HepG2 (cell line): ENCODE data around the gene CCT5. TPM values are rescaled to one million over a fixed set of nuclear protein-coding genes. Genes with fewer than 3 reads are reported as not detected.

Source experiments
- ATAC-seq: fragments of 200-7000 bp; cut with Tn5 transposase; 3 replicates; pipeline ENCODE4 v1.9.1; 2020; ENCODE audit warnings: mild to moderate bottlenecking, moderate library complexity
- BruUV-seq: library from RNA; stranded (reverse); fragments of 400-500 nt; replicated peaks from 2 replicates; lab custom pipeline; 2021; lab: Mats Ljungman, UMichigan
- CTCF ChIA-PET: fragments of 300-600 bp; formaldehyde crosslinking; extraction: SDS; loops from one replicate; lab custom pipeline; 2021; ENCODE audit warnings: low total read pairs, inconsistent platforms, low intra/inter-chr PET ratio; lab: Yijun Ruan, JAX
- POLR2A ChIA-PET: fragments of 350-600 bp; sonication (Branson Sonifier 250); formaldehyde crosslinking; loops from one replicate; lab custom pipeline; 2020; ENCODE audit warnings: antibody characterized with exemption, inconsistent platforms; lab: Yijun Ruan, JAX
- DNase-seq: peaks from one replicate; pipeline ENCODE4 v3.0.0-alpha.2; 2015; ENCODE audit warnings: low spot score
- FAIRE-seq: peaks from 3 replicates; lab custom pipeline; 2011; peaks lifted over from hg19 to GRCh38; lab: Jason Lieb, UNC
- H2AFZ ChIP-seq: one replicate; pipeline ENCODE4 v1.6.1; 2011; ENCODE audit warnings: low read length, inconsistent platforms
- H3K27ac ChIP-seq: fragments of 300-600 bp; 3 replicates; pipeline ENCODE4 v1.8.0; 2011; ENCODE audit warnings: mixed run types, mild to moderate bottlenecking, mixed read lengths, low read length, inconsistent platforms; ENCODE audit not compliant: insufficient read depth; ENCODE audit errors: extremely low read length
- H3K27me3 ChIP-seq, 2 experiments: fragments of 200-600 bp in 1 of 2; 2 replicates in 1 of 2; 3 replicates in 1 of 2; pipeline versions ENCODE4 v1.6.0 to v1.8.0; 2011; ENCODE audit warnings: low read length in 2 of 2, mild to moderate bottlenecking in 2 of 2, moderate library complexity in 2 of 2, inconsistent platforms in 1 of 2; ENCODE audit not compliant: insufficient read depth in 2 of 2, control insufficient read depth in 1 of 2
- H3K36me3 ChIP-seq, 2 experiments: fragments of 200-600 bp in 1 of 2; replicated peaks in 1 of 2; 2 replicates in 1 of 2; 3 replicates in 1 of 2; pipeline versions ENCODE4 v1.5.1 to v1.8.0; 2011; ENCODE audit warnings: low read length in 2 of 2, inconsistent platforms in 1 of 2; ENCODE audit not compliant: insufficient read depth in 2 of 2, control insufficient read depth in 1 of 2
- H3K4me1 ChIP-seq: 2 replicates; pipeline ENCODE4 v1.5.1; 2012; ENCODE audit warnings: low read length, inconsistent platforms; ENCODE audit not compliant: insufficient read depth
- H3K4me2 ChIP-seq: 2 replicates; pipeline ENCODE4 v1.6.0; 2011; ENCODE audit warnings: low read depth, low read length, inconsistent platforms
- H3K4me3 ChIP-seq, 3 experiments: fragments of 200-600 bp in 1 of 3; sonication (generic), shearing (Covaris generic) in 1 of 3; replicated peaks in 1 of 3; 2 replicates each; pipeline ENCODE4 v1.5.1; 2011 to 2016; ENCODE audit warnings: low read length in 3 of 3, inconsistent platforms in 2 of 3, low read depth in 2 of 3, mild to moderate bottlenecking in 2 of 3, control low read depth in 1 of 3, mixed read lengths in 1 of 3; ENCODE audit not compliant: insufficient read depth in 1 of 3
- H3K79me2 ChIP-seq: one replicate; pipeline ENCODE4 v1.6.1; 2011; ENCODE audit warnings: low read length, inconsistent platforms; ENCODE audit not compliant: insufficient read depth
- H3K9ac ChIP-seq: 2 replicates; pipeline ENCODE4 v1.6.0; 2011; ENCODE audit warnings: mild to moderate bottlenecking, low read depth, low read length, inconsistent platforms; ENCODE audit not compliant: insufficient read depth
- H3K9me3 ChIP-seq: 2 replicates; pipeline ENCODE4 v1.5.1; 2012; ENCODE audit warnings: mild to moderate bottlenecking, low read length
- H4K20me1 ChIP-seq: 2 replicates; pipeline ENCODE4 v1.6.0; 2011; ENCODE audit warnings: inconsistent platforms, mild to moderate bottlenecking, low read length, moderate library complexity; ENCODE audit not compliant: insufficient read depth
- CEBPG ChIP-seq: IDR thresholded peaks from 2 replicates; pipeline ENCODE4 v1.6.1; 2016
- FOXM1 ChIP-seq: sonication (generic); formaldehyde crosslinking; IDR thresholded peaks from 2 replicates; pipeline ENCODE4 v1.5.0; 2020; ENCODE audit warnings: missing genetic modification reagents
- HES4 ChIP-seq: sonication (generic); formaldehyde crosslinking; IDR thresholded peaks from 2 replicates; pipeline ENCODE4 v1.9.0; 2021; ENCODE audit warnings: mild to moderate bottlenecking, missing genetic modification reagents, borderline replicate concordance
- KLF11 ChIP-seq: IDR thresholded peaks from 2 replicates; pipeline ENCODE4 v1.6.1; 2016; ENCODE audit warnings: missing compliant biosample characterization
- PCBP2 ChIP-seq: fragments of 200-400 bp; formaldehyde crosslinking; optimal IDR thresholded peaks from 2 replicates; pipeline ENCODE3; 2018; ENCODE audit warnings: low read length, low read depth; ENCODE audit not compliant: poor library complexity, severe bottlenecking
- RCOR2 ChIP-seq: IDR thresholded peaks from 2 replicates; pipeline ENCODE4 v1.6.1; 2016; ENCODE audit warnings: missing biosample characterization, missing genetic modification reagents
- SIN3A ChIP-seq: IDR thresholded peaks from 2 replicates; pipeline ENCODE4 v1.6.1; 2011; ENCODE audit warnings: low read depth, mild to moderate bottlenecking, control low read depth, low read length, borderline replicate concordance
- U2AF2 ChIP-seq: fragments of 200-400 bp; formaldehyde crosslinking; IDR thresholded peaks from 2 replicates; pipeline ENCODE4 v1.6.1; 2017; ENCODE audit warnings: low read depth, mild to moderate bottlenecking, low read length
- ZNF207 ChIP-seq: fragments of 450-650 bp; IDR thresholded peaks from 2 replicates; pipeline ENCODE4 v1.6.1; 2016; ENCODE audit warnings: antibody characterized with exemption, borderline replicate concordance
- ZNF296 ChIP-seq: sonication (generic); formaldehyde crosslinking; conservative IDR thresholded peaks from 2 replicates; pipeline ENCODE4 v1.5.0; 2020; ENCODE audit warnings: mild to moderate bottlenecking, missing genetic modification reagents
- ZNF367 ChIP-seq: sonication (generic); formaldehyde crosslinking; IDR thresholded peaks from 2 replicates; pipeline ENCODE4 v1.4.0; 2020; ENCODE audit warnings: missing genetic modification reagents, borderline replicate concordance
- ZNF598 ChIP-seq: sonication (generic); formaldehyde crosslinking; IDR thresholded peaks from 2 replicates; pipeline ENCODE4 v1.5.1; 2020; ENCODE audit warnings: mild to moderate bottlenecking, missing genetic modification reagents, borderline replicate concordance
- ZNF674 ChIP-seq: sonication (generic); formaldehyde crosslinking; IDR thresholded peaks from 2 replicates; pipeline ENCODE4 v1.5.0; 2020; ENCODE audit warnings: low read depth, mild to moderate bottlenecking, missing genetic modification reagents
- ZNF737 ChIP-seq: sonication (generic); formaldehyde crosslinking; IDR thresholded peaks from 2 replicates; pipeline ENCODE4 v1.5.0; 2020; ENCODE audit warnings: missing genetic modification reagents, mild to moderate bottlenecking, borderline replicate concordance
- ZNF775 ChIP-seq: sonication (generic); formaldehyde crosslinking; IDR thresholded peaks from 2 replicates; pipeline ENCODE4 v1.4.0; 2020; ENCODE audit warnings: missing genetic modification reagents, mild to moderate bottlenecking, moderate library complexity, borderline replicate concordance
- ZSCAN9 ChIP-seq: IDR thresholded peaks from 2 replicates; pipeline ENCODE4 v1.6.1; 2016; ENCODE audit warnings: borderline replicate concordance
- WGBS: methylation state at CpG from one replicate; pipeline ENCODE4 v1.1.6; 2017; ENCODE audit warnings: low lambda C conversion rate; 5-methylcytosine and 5-hydroxymethylcytosine counted together
- in situ Hi-C: cut with HindIII; loops from 2 replicates; pipeline ENCODE4 v1.10.0; 2017; ENCODE audit warnings: low pct_unique_long_range_greater_than_20kb; ENCODE audit not compliant: extremely low pct_ligation_motif_present
- intact Hi-C: fragments of 100-400 bp; cut with micrococcal nuclease; formaldehyde crosslinking; loops from one replicate; pipeline ENCODE4 v1.10.0; 2022; ENCODE audit not compliant: unreplicated experiment
- polyA plus RNA-seq, 8 experiments: library from polyadenylated mRNA; depleted of rRNA in 3 of 8; stranded (reverse) in 7 of 8; unstranded in 1 of 8; fragments of >200 nt; fragmentation: Illumina TruSeq in 4 of 8; extraction: Trizol in 4 of 8; gene quantifications; 2 replicates each; pipeline versions ENCODE4 v1.2.1 to v1.2.3, GENCODE V29; 2011 to 2016; ENCODE audit warnings: low read depth in 4 of 8, missing spikeins in 1 of 8, mixed read lengths in 1 of 8; ENCODE audit not compliant: insufficient read depth in 1 of 8
- total RNA-seq, 5 experiments: library from RNA; depleted of rRNA; stranded (reverse); fragments of >200 nt; fragmentation: Illumina TruSeq; extraction: Trizol; gene quantifications; 2 replicates each; pipeline ENCODE4 v1.2.3, GENCODE V29; 2016; ENCODE audit warnings: low read depth in 1 of 5
- TF ChIP-seq, protein P1 (sequence below): sonication (generic); formaldehyde crosslinking; IDR thresholded peaks from 2 replicates; pipeline ENCODE4 v1.5.1; 2020; ENCODE audit warnings: missing genetic modification reagents, mild to moderate bottlenecking, borderline replicate concordance
- TF ChIP-seq, protein P2 (sequence below): sonication (generic); formaldehyde crosslinking; IDR thresholded peaks from 2 replicates; pipeline ENCODE4 v1.4.0; 2020; ENCODE audit warnings: missing genetic modification reagents, borderline replicate concordance
- TF ChIP-seq, protein P3 (sequence below): sonication (generic); formaldehyde crosslinking; IDR thresholded peaks from 2 replicates; pipeline ENCODE4 v1.4.0; 2020; ENCODE audit warnings: mild to moderate bottlenecking, missing genetic modification reagents

CCT5 gene
- total and polyA plus RNA-seq, 2 of the 13 experiments (the other 11 are each of a cell fraction or from before 2014, with no cell fraction given) = 319 to 708 TPM

DNA sequence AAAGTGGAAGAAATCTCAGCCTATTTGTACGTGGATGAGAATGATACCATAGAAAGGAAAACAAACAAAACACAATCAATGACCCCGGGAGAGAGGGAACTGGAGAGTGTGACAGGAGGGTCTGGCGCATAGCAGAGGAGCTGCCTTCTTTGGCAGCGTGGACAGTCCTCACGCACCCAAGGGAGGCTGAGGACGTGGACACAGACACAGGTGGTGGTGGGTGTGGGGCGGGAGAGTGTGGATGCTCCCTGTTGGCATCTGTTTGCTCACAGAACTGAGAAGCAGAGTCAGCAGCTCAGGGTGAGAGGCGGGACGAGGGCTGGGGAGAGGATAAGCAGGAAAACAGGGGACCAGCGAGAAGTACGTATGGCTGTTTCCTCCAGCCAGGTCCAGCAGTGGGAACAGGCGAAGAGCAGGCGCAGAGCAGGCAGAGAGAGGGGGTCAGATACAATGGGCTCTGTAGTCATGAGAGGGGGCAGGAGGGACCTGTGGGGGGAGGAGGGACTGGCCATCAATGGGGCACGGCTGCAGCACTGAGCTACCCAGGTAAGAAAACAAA is 47.6 kb downstream of the CCT5 start:
- intact Hi-C loops = no loop called here
- H3K4me1 ChIP-seq = peaks cover 26% of the 10 kb centered on the region
- DNase-seq = no peak

DNA sequence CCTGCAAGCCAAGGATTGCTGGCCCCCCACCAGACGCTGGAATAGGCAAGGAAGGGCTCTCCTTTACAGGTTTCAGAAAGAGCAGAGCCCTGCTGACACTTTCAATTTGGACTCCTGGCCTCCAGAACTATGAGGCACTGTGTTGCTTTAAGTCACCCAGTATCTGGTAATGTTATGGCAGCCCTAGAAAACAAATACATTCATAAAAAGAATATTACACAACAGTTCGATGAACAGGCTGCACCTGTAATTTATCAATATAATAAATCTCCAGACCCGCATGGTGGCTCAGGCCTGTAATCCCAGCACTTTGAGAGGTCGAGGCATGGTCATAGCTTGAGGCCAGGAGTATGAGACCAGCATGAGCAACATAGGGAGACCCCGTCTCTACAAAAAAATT is 50.2 kb downstream of the CCT5 start:
- Histone ChIP-seq H3K4me3 (no peak overlapping the region), H3K4me2 (no peak overlapping the region), H3K4me1 (peaks cover 51% of the 10 kb centered on the region), H3K9ac (no peak overlapping the region), H3K27me3 (no peaks in the 10 kb centered on the region), H4K20me1 (no peaks in the 10 kb centered on the region), H3K36me3 (no peaks in the 10 kb centered on the region), H3K79me2 (no peaks in the 10 kb centered on the region), H3K9me3 (no peaks in the 10 kb centered on the region), H2AFZ (no peak overlapping the region), H3K27ac (no peak overlapping the region)
- BruUV-seq = no TSS peak
- ChIA-PET CTCF (no interaction called here), POLR2A (no interaction called here)
- FAIRE-seq (no peak), DNase-seq (no peak), ATAC-seq (no peak)
- in situ Hi-C loops = no loop called here
- WGBS = 95% methylated on average over 5 of the region's 5 CpGs
- intact Hi-C loops = no loop called here
- TF ChIP-seq ZNF598 (CRISPR knock-in tag) (no peak), ZNF367 (CRISPR knock-in tag) (no peak), ZNF737 (CRISPR knock-in tag) (no peak), FOXM1 (CRISPR knock-in tag) (no peak), RCOR2 (CRISPR knock-in tag) (no peak), CEBPG (CRISPR knock-in tag) (no peak), ZSCAN9 (CRISPR knock-in tag) (no peak), HES4 (CRISPR knock-in tag) (no peak), PCBP2 (no peak)
- TF ChIP-seq, protein P1, sequence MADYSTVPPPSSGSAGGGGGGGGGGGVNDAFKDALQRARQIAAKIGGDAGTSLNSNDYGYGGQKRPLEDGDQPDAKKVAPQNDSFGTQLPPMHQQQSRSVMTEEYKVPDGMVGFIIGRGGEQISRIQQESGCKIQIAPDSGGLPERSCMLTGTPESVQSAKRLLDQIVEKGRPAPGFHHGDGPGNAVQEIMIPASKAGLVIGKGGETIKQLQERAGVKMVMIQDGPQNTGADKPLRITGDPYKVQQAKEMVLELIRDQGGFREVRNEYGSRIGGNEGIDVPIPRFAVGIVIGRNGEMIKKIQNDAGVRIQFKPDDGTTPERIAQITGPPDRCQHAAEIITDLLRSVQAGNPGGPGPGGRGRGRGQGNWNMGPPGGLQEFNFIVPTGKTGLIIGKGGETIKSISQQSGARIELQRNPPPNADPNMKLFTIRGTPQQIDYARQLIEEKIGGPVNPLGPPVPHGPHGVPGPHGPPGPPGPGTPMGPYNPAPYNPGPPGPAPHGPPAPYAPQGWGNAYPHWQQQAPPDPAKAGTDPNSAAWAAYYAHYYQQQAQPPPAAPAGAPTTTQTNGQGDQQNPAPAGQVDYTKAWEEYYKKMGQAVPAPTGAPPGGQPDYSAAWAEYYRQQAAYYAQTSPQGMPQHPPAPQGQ (CRISPR knock-in tag) = no peak
- TF ChIP-seq, protein P2, sequence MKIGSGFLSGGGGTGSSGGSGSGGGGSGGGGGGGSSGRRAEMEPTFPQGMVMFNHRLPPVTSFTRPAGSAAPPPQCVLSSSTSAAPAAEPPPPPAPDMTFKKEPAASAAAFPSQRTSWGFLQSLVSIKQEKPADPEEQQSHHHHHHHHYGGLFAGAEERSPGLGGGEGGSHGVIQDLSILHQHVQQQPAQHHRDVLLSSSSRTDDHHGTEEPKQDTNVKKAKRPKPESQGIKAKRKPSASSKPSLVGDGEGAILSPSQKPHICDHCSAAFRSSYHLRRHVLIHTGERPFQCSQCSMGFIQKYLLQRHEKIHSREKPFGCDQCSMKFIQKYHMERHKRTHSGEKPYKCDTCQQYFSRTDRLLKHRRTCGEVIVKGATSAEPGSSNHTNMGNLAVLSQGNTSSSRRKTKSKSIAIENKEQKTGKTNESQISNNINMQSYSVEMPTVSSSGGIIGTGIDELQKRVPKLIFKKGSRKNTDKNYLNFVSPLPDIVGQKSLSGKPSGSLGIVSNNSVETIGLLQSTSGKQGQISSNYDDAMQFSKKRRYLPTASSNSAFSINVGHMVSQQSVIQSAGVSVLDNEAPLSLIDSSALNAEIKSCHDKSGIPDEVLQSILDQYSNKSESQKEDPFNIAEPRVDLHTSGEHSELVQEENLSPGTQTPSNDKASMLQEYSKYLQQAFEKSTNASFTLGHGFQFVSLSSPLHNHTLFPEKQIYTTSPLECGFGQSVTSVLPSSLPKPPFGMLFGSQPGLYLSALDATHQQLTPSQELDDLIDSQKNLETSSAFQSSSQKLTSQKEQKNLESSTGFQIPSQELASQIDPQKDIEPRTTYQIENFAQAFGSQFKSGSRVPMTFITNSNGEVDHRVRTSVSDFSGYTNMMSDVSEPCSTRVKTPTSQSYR (CRISPR knock-in tag) = no peak

More for the DNA sequence above, 47.6 kb downstream of the CCT5 start:
- H2AFZ ChIP-seq = no peak overlapping the region
- H3K27me3 ChIP-seq = no peaks in the 10 kb centered on the region
- H3K27ac ChIP-seq = no peak overlapping the region
- H3K9me3 ChIP-seq = no peaks in the 10 kb centered on the region
- ChIA-PET POLR2A (no interaction called here), CTCF (no interaction called here)
- no peak overlapping the region for H3K4me3 ChIP-seq
- H3K4me2 ChIP-seq = no peak overlapping the region
- TF ChIP-seq KLF11 (CRISPR knock-in tag) (no peak), ZNF296 (CRISPR knock-in tag) (no peak), U2AF2 (no peak), ZNF674 (CRISPR knock-in tag) (no peak), ZNF207 (no peak), SIN3A (no peak), ZNF775 (CRISPR knock-in tag) (no peak)
- TF ChIP-seq, protein P3, sequence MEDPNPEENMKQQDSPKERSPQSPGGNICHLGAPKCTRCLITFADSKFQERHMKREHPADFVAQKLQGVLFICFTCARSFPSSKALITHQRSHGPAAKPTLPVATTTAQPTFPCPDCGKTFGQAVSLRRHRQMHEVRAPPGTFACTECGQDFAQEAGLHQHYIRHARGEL (CRISPR knock-in tag) = no peak
- FAIRE-seq (no peak), ATAC-seq (no peak)
- H3K36me3 ChIP-seq = no peaks in the 10 kb centered on the region
- 93% methylated on average over 14 of the region's 14 CpGs for WGBS
- no TSS peak for BruUV-seq
- H4K20me1 ChIP-seq = no peaks in the 10 kb centered on the region
- in situ Hi-C loops = no loop called here
- H3K9ac ChIP-seq = no peak overlapping the region
- no peaks in the 10 kb centered on the region for H3K79me2 ChIP-seq
